HG03558 (cell line): Measurements from ENCODE around the gene LPO.

ENCODE experiments used
- ATAC-seq: cut with Tn5 transposase; IDR thresholded peaks from one replicate; pipeline ENCODE4 v1.9.1; 2021; ENCODE audit warnings: moderate number of reproducible peaks; ENCODE audit not compliant: unreplicated experiment; ENCODE audit errors: extremely low read depth

Gene LPO

DNA sequence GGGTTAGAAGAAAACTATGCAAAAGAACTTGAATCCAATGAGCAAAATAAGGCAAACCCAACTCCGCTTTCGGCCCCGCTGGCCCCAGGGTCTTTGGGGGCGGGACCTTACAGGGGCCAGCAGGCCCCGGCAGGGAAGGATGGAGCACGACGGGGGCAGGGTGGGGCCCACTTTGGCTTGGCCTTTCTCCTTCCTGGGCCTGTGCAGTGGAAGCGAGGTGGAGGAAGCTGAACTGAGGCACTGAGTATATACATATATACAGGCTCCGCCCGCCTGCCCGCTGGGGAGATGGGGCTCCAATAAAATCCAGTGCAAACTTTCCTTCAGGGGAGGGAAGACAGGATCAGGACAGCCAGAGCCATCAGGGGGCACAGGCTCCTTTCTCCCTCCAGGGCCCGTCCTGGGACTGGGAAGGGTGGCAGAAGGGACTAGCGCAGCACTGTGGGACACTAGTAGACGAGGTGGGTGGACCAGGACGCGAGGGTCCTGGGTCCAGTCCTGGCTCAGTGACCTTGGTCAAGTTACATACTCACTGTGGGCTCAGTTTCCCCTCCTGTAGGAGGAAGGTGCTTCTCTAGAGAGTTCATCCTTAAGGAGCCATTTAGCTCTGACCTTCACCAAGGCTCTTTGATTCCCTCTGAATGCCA lies 63.2 kb downstream of the LPO start:
- no peak for ATAC-seq

- ATAC-seq, result no peak
These were observed 64.0 kb downstream of the LPO start for GRCh38 chr17:58302171-58302918.

DNA sequence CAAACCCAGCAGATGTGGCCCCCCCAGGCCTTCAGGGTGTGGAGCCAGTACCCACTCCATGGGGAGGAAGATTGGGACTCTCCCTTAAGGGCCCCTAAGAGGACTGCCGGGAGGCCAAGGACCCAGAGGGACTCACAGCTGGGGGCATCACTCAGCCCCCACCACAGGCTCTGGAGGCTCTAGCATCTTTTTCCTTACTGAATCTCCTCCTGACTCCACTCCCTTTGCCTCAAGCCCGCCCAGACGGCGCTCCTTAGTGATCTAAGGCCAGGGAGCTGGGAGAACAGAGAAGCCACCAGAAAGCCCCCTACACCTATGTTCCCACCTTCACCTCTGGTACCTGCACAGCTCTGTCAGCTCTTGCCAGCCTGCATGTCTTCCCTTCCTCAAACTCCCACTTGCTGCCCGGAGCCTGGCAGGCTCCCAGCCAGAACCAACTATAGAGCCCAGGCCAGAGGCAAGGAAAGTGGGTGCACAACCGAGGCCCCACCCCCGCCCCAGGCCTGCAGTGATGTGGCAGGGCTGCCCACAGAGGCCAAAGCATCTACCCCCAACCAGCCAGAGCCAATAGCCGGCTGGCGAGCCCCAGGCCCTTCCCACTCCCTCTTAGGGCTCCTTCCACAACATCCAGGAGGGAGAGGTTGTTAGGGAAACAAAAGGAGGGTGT lies 64.7 kb downstream of the LPO start:
- ATAC-seq, result no peak

DNA sequence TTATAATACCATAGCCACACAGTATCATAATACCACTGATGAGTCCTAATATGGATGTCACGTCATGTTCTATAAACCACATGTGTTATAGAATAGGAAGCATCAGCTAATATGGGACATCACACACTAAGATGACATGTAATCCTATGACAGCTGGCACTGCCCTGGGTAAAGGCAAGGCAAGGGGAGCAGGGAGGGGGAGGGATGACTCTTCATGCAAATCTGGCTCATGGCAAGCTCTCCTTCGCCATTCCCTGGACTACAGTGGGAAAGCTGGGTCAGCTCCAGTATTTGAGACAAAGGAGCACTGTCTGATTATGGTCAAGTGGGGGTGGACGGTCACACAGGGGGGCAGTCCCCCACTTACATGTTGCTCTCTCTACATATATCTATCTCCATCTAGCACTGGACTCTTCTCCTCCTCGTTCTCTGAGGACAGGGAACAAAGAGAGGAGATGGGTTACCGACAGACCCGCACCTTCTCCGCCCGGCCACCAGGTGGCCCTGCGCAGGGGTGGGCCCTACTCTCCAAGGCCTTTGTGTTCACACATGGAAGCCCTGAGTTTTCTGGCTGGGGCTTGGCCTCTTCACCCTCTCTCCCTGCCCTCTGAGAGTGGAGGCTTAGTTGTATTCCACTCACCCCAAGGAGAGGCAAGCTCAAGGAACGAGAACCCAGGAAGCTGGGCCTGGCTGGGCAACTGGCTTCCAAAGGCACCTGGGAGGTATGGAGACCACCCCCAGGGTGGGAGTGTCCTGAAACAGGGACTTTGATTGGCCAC lies 65.8 kb downstream of the LPO start:
- ATAC-seq, result no peak

DNA sequence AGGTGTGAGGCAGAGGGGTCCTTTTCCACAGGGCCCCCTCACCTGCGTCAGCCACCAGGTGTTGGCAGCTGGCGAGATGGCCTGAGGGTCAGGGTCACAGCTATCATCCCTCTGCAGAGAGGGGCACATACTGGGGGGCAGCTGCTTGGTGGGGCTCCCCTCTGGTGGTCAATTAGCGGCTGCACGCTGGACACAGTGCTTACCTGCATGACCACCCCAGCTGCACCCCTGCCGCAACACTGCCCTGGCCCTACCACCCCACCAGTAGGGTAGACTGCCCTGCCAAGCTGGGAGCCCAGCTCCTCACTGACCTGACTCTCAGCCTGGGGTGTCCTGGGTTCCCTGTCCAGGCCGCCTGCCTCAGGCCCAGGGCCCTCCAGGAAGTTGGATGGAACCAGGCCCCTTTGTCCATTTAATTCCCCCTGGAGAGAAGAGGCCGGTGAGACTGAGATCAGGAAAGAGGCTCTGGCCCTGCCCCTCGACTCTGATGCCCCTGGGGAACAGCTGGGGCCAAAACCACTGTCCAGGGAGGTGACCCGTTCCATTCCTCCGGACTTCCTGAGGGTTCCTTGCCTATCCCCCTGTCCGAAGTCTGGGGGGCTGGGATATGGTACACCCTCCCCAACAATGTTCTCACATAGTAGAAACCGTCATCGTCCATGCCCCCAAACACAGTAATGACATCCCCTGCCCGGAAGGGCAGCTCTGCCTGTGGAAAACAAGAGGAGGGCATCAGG lies 66.5 kb downstream of the LPO start:
- no peak for ATAC-seq

DNA sequence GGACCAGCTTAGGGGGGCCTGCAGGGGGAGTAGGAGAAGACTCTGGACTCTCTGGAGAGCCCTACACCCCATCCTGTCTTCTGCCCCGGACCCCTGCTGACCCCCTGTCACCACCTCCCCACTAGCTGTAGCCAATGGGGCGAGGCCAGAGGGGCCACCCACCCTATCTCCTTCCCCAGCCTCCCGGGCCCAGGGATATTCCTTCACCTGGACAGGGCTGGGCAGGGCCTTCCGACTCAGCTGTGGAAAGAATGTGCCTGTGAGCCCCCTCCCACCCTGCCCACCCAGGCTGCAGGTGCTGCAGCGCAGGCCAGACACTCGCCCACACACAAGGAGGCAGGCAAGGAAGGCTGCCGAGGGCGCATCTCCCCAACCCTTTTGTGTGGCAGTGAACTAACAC lies 67.2 kb downstream of the LPO start:
- no peak for ATAC-seq

DNA sequence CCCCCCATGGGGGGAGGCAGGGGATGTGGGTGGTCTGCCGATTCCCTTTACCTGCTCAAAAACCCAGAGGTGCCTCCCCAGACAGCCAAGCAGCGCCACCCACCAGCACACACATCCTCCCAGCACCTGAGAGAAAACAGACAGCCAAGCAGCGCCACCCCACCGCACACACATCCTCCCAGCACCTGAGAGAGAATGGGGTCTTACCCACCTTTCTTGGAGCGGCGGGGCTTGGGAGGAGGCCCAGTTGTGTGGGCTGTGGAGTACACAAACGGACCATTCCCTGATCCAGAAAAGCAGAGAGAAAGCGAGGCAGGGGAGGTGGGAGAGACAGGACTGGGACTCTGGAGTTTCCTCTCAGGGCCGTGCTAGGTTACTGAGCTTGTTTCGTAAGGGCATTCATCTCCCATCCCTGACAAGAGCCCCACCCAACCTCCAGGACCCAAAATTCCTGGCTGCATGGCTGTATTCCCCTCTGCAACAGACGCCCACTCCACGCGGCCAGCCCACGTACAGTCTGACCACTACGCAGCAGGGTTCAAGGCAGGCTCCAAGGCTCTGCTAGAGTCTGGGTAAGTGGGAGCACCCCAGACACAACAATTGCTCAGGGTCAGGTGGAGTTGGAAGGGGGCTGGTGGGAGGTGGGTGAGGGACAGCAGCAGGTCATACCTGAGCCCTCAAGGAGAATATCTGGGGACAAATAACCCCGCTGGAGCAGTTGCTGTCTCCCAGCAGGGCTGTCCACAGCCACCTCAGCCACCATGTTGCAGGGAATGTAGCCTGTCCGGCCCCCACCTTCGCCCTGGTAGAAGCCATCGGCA lies 68.0 kb downstream of the LPO start:
- no peak for ATAC-seq

- no peak for ATAC-seq
These were observed 69.2 kb downstream of the LPO start for GRCh38 chr17:58307468-58308172.

DNA sequence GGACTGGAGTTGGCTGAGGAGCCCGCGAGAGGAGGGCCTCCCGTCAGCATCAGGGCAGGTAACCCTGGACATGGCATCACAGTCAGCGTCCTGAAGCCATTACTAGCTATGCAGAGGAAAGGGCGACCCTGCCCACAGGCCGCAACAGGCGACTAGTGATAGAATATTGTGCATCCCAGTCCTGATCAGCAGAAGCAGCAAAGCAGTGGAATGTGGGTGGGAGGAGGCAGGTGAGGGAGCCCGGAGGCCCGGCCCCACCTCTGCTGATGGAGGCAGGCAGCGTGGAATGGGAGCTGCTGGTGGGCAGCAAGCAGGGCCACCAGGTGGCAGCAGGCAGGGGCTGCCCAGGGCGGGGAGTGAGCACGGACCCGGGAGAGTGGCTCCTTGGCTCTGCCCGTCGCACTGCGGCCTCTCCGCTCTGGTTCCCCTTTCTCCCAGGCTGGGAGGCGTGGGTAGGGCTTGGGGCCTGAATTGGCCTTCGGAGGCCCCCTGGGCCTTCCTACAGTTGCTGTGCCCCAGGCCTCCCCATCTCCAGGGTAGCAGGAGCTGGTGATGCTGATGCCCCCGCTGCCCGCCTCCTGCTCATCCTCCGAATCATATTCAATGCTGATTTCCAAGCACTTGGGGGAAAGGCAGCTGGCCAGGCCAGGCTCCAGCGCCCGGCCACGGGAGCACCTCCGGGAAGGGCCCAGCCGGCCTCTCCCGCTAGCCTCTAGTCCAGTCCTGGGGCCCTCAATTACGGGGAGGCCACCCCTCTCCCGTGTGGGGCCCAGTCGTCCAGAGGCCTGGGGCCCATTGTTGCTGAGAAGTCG lies 70.0 kb downstream of the LPO start:
- no peak for ATAC-seq

- ATAC-seq, result no peak
These were observed 70.9 kb downstream of the LPO start for GRCh38 chr17:58308985-58309917.

GRCh38 chr17:58309918-58310259 lies 71.5 kb downstream of the LPO start:
- no peak for ATAC-seq

DNA sequence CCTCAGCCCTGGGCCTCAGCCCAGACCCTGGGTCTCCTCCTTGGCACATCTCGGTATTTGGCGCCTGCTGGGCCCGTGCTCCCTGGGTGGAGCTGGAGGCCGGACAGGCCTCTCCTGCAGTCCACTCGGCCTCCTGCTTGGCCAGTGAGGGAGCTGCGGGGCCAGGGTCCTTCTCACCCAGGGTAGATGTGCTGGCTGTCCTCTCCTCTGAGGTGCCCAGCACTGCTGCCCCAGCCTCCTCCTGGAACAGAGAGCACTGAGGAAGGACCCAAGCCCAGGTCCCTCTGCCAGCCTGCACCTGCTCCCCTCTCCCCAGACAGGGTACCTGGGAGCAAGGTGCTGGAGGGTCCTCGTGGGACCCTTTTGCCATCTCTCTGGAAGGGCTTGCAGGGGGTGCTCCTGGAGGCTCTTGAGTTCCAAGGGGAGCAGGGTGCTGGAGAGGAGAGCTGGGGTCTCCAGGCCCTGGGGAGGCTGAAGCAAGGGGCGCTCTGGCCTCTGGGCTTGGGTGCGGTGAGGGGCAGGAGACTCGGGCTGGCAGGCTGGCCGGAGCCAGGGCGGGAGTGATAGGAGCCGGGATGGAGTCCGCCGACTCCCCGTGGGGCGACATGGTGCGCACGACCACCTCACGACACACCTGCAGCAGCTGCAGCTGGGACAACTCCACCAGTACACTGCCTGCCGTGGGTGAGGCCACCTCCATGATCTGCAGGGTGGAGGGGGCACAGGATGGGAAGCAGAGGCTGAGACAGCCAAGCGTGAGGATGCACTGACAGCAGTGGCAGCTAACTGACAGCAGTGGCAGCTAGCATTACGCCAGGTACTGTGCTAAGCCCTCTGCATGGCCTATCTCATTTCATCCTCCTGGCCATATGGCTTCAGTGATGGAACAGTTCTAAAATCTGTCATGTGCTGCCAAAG lies 72.4 kb downstream of the LPO start:
- ATAC-seq, result no peak

DNA sequence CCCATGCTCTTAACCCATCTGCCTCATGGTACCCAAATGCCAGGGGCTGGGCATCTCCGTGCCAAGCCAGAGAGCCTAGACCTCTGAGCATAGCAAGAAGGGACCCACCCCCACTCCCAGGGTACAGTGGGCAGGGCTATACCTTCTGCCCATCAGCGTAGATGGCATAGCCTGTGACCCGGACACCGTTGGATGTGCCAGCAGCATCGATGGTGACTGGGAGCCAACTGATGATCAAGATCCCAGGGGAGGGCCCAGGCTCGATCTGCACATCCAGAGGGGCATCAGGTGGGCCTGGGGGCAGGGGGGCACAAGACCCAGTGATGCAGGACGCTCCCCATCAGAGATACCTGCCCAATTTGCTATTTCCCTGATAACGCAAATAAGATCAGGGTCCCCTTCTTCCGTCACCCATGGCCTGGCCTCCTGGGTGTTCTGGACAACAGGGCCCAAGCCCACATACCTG lies 73.1 kb downstream of the LPO start:
- no peak for ATAC-seq

- ATAC-seq, result no peak
These were observed 73.7 kb downstream of the LPO start for GRCh38 chr17:58312021-58312630.

GRCh38 chr17:58312829-58313228 lies 74.4 kb downstream of the LPO start:
- no peak for ATAC-seq
